RWPE2 (cell line): ENCODE measurements around the gene HPS4.

ENCODE experiments used
- ATAC-seq: fragments of 200-7000 bp; cut with Tn5 transposase; 3 replicates; pipeline ENCODE4 v1.9.1; 2021; ENCODE audit warnings: low read depth
- DNase-seq: peaks from one replicate; pipeline ENCODE4 v3.0.0-alpha.2; 2020; ENCODE audit warnings: low spot score
- H3K27ac ChIP-seq: fragments of 450-650 bp; 2 replicates; pipeline ENCODE4 v1.5.1; 2017; ENCODE audit warnings: mild to moderate bottlenecking; ENCODE audit not compliant: poor library complexity, severe bottlenecking
- H3K27me3 ChIP-seq: fragments of 250-450 bp; sonication (Bioruptor Pico); 2 replicates; pipeline ENCODE4 v1.5.1; 2021; ENCODE audit warnings: mild to moderate bottlenecking, moderate library complexity; ENCODE audit not compliant: insufficient read depth, poor library complexity, severe bottlenecking
- H3K36me3 ChIP-seq: fragments of 250-450 bp; sonication (Bioruptor Pico); 2 replicates; pipeline ENCODE4 v1.5.1; 2020; ENCODE audit warnings: low read depth, mild to moderate bottlenecking, moderate library complexity
- H3K4me1 ChIP-seq: fragments of 250-450 bp; sonication (Bioruptor Pico); 2 replicates; pipeline ENCODE4 v1.5.1; 2021; ENCODE audit warnings: mild to moderate bottlenecking, moderate library complexity; ENCODE audit not compliant: insufficient read depth, poor library complexity, severe bottlenecking
- H3K4me3 ChIP-seq: fragments of 250-450 bp; sonication (Bioruptor Pico); 2 replicates; pipeline ENCODE4 v1.5.1; 2021; ENCODE audit warnings: mild to moderate bottlenecking, moderate library complexity; ENCODE audit not compliant: severe bottlenecking
- H3K9me3 ChIP-seq: fragments of 250-450 bp; sonication (Bioruptor Pico); 2 replicates; pipeline ENCODE4 v1.5.1; 2021; ENCODE audit warnings: mild to moderate bottlenecking, moderate library complexity; ENCODE audit not compliant: severe bottlenecking
- TF ChIP-seq, protein P1 (sequence below): fragments of 450-650 bp; IDR thresholded peaks from one replicate; pipeline ENCODE4 v1.5.1; 2017; ENCODE audit warnings: mild to moderate bottlenecking, moderate library complexity; ENCODE audit not compliant: poor library complexity, severe bottlenecking

HPS4 gene

DNA sequence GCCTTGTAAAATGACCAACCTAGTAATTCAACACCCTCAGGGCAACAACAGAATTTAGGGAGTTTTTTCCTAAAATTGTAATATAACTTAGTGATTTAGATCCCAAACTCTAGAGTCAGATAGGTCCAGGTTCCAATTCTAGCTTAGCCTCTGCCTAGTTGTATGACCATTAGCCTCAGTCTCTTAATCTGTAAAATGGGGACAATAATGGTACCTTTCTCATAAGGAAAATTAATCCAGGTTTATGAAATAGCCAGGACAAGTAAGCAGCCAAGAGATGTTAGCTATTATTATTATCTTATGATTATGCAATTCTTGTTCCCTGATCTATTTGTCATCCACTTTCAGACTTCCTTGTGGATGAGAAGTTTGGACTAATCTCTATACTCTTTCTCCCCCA is 24.6 kb upstream of the HPS4 start:
- TF ChIP-seq, protein P1, sequence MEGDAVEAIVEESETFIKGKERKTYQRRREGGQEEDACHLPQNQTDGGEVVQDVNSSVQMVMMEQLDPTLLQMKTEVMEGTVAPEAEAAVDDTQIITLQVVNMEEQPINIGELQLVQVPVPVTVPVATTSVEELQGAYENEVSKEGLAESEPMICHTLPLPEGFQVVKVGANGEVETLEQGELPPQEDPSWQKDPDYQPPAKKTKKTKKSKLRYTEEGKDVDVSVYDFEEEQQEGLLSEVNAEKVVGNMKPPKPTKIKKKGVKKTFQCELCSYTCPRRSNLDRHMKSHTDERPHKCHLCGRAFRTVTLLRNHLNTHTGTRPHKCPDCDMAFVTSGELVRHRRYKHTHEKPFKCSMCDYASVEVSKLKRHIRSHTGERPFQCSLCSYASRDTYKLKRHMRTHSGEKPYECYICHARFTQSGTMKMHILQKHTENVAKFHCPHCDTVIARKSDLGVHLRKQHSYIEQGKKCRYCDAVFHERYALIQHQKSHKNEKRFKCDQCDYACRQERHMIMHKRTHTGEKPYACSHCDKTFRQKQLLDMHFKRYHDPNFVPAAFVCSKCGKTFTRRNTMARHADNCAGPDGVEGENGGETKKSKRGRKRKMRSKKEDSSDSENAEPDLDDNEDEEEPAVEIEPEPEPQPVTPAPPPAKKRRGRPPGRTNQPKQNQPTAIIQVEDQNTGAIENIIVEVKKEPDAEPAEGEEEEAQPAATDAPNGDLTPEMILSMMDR, result no peak

DNA sequence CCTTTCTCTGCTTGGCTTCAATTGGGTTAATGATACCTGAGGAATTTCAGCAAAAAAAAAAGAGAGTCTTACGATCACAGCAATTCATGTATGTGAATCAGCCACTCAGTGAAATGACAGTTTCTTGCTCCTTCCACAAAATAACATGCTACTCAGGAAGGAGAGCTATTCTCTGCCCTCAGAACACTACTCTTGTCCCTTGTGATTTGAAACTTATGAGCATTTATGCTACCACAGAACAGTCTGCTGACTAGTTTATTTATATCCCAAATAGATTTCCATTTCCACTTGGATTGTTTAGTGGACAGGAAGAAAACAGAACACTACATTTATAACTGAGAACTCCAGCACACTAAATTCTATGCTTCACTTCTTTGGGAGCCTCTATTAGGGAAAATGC is 20.2 kb upstream of the HPS4 start:
- no peaks in the 10 kb centered on the region for H3K9me3 ChIP-seq
- DNase-seq, result no peak
- TF ChIP-seq, protein P1, result no peak
- H3K27ac ChIP-seq, result no peak overlapping the region
- H3K4me3 ChIP-seq, result no peak overlapping the region
- H3K36me3 ChIP-seq, result peaks cover 99% of the 10 kb centered on the region
- H3K4me1 ChIP-seq, result no peaks in the 10 kb centered on the region
- ATAC-seq, result no peak
- no peaks in the 10 kb centered on the region for H3K27me3 ChIP-seq

More for the DNA sequence above, 24.6 kb upstream of the HPS4 start:
- no peak overlapping the region for H3K4me3 ChIP-seq
- no peaks in the 10 kb centered on the region for H3K9me3 ChIP-seq
- DNase-seq (no peak), ATAC-seq (no peak)
- H3K27ac ChIP-seq, result no peak overlapping the region
- peaks cover 75% of the 10 kb centered on the region for H3K36me3 ChIP-seq
- no peaks in the 10 kb centered on the region for H3K27me3 ChIP-seq
- peaks cover 1% of the 10 kb centered on the region for H3K4me1 ChIP-seq

DNA sequence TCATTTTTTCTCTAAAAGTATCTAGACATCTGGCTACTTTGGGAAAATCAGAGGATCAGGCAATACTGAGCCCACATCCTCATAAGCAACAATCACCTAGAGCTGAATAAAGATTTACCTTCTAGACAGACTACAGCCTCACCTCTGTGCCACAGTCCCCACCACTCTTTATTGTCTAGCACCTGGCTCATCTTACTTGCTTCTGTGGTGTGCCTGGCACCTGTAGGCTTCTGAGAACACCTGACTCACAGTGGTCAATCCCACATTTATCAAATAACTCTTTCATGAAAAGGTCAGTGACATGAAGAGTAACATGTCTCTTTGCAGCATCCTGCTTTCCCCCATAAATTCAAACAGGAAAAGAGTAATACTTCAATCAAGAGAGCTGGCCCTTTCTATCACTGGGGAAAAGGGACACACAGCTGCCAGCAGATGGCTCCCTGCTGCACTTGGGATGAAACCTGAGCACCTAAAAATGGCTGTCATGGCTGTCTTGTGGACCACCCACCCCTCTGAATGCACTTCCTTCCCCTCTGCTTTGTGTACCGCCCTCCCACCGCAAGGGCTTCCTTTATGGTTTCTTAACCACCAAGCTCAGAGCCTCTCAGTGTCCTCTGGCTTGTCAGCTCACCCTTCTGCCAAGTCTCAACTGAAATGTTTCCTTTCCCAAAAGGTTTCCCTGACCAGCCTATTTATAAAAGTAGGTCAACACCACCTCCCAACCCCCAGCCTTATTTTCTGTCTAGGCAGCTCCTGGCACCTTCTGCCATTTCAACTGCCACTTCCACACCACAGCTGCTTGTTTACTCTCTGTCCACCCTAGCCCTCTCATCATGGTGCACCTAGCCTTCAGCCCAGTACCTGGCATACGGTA is 19.3 kb upstream of the HPS4 start:
- TF ChIP-seq, protein P1, result peak; percentile 67
- DNase-seq, result no peak
- H3K27ac ChIP-seq, result no peak overlapping the region
- H3K36me3 ChIP-seq, result peaks cover 96% of the 10 kb centered on the region
- no peaks in the 10 kb centered on the region for H3K27me3 ChIP-seq
- ATAC-seq, result peak; percentile 57; the same call in 2 of the 3 replicates
- H3K4me1 ChIP-seq, result no peaks in the 10 kb centered on the region
- no peaks in the 10 kb centered on the region for H3K9me3 ChIP-seq
- no peak overlapping the region for H3K4me3 ChIP-seq

DNA sequence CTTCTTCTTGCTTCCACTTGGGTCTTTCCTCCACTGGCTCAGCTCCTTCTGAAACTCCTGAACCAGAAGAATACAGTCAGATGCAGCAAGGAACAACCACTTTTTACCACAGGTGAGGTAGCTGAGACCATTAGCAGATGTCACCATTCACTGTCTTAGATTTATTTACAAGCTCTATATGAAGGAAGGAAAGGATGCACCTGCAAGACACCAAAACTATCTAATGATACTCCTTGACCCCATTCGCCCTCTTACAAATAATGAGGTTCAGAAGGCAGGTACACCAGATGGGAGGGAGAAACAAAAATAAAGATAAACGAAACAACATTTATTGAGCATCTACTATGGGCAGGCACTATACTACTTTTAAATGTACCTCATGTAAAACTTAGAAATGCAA is 18.4 kb upstream of the HPS4 start:
- TF ChIP-seq, protein P1, result no peak
- H3K36me3 ChIP-seq, result peaks cover 96% of the 10 kb centered on the region
- no peak overlapping the region for H3K27ac ChIP-seq
- no peaks in the 10 kb centered on the region for H3K27me3 ChIP-seq
- H3K4me3 ChIP-seq, result no peak overlapping the region
- H3K9me3 ChIP-seq, result no peaks in the 10 kb centered on the region
- no peaks in the 10 kb centered on the region for H3K4me1 ChIP-seq
- DNase-seq (no peak), ATAC-seq (no peak)

DNA sequence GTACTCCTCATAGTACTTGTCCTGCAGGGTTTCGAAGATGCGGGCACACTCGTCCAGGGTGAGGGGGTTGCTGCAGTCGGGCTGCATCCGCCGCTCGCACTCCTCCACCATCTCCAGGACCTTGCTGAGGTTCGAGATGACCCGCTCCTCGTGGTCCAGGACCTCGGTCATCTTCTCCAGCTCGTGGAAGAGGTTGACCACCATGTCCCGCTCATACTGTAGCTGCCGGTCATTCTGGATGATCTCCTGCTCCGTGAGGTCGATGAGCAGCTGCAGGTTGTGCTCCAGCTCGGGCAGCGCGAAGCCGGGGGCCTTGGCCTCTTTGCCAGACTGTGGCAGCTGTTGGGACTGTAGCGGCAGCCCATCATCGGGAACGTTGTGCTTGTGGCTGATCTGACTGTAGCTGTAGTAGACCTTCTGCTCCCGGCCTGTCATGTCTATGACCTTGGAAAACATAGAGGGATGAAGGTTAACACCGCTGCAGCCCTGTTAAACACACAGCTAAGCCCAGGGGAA is 15.7 kb upstream of the HPS4 start:
- no peaks in the 10 kb centered on the region for H3K9me3 ChIP-seq
- H3K27ac ChIP-seq, result no peak overlapping the region
- ATAC-seq, result no peak
- H3K36me3 ChIP-seq, result peaks cover 95% of the 10 kb centered on the region
- no peaks in the 10 kb centered on the region for H3K27me3 ChIP-seq
- no peak overlapping the region for H3K4me3 ChIP-seq
- no peak for DNase-seq
- peaks cover under 1% of the 10 kb centered on the region for H3K4me1 ChIP-seq
- TF ChIP-seq, protein P1, result no peak
